ENCODE measurements around the gene BTK.

The BTK gene

GRCh38 chrX:101399825-101400224, 13.8 kb upstream of the BTK start:
- no peak overlapping the region for H3K4me3 ChIP-seq (ENCODE audit: low read depth, low read length)
- no peak for DNase-seq (ENCODE audit: low read depth)
- TF ChIP-seq MYC (IDR thresholded peaks at IDR 0.05; ENCODE audit: low read depth, low read length) (no peak), POLR2A (IDR thresholded peaks at IDR 0.05; ENCODE audit: extremely low read depth, insufficient read length) (no peak), CTCF (IDR thresholded peaks at IDR 0.05; ENCODE audit: low read depth, low read length) (no peak)

- no peak for DNase-seq (ENCODE audit: low read depth)
- H3K4me3 ChIP-seq (ENCODE audit: low read depth, low read length): no peak overlapping the region
- TF ChIP-seq MYC (IDR thresholded peaks at IDR 0.05; ENCODE audit: low read depth, low read length) (no peak), POLR2A (IDR thresholded peaks at IDR 0.05; ENCODE audit: extremely low read depth, insufficient read length) (no peak), CTCF (IDR thresholded peaks at IDR 0.05; ENCODE audit: low read depth, low read length) (no peak), MAX (IDR thresholded peaks at IDR 0.05; ENCODE audit: low read depth, low read length) (no peak)
Observed at GRCh38 chrX:101398694-101399093, 12.7 kb upstream of the BTK start.

- no peak for DNase-seq (ENCODE audit: low read depth)
- H3K4me3 ChIP-seq (ENCODE audit: low read depth, low read length): no peak overlapping the region
Observed at GRCh38 chrX:101397779-101398178, 11.8 kb upstream of the BTK start.

GRCh38 chrX:101395789-101396188, 9.8 kb upstream of the BTK start:
- peak; percentile 71 for DNase-seq (ENCODE audit: low read depth)
- no peak overlapping the region for H3K4me3 ChIP-seq (ENCODE audit: low read depth, low read length)
- TF ChIP-seq CTCF (IDR thresholded peaks at IDR 0.05; ENCODE audit: low read depth, low read length) (no peak), MAX (IDR thresholded peaks at IDR 0.05; ENCODE audit: low read depth, low read length) (no peak), MYC (IDR thresholded peaks at IDR 0.05; ENCODE audit: low read depth, low read length) (no peak), POLR2A (IDR thresholded peaks at IDR 0.05; ENCODE audit: extremely low read depth, insufficient read length) (no peak)

More at GRCh38 chrX:101397779-101398178, 11.8 kb upstream of the BTK start:
- TF ChIP-seq MAX (IDR thresholded peaks at IDR 0.05; ENCODE audit: low read depth, low read length) (no peak), MYC (IDR thresholded peaks at IDR 0.05; ENCODE audit: low read depth, low read length) (no peak)

- no peak overlapping the region for H3K4me3 ChIP-seq (ENCODE audit: low read depth, low read length)
- no peak for DNase-seq (ENCODE audit: low read depth)
Observed at GRCh38 chrX:101394372-101394771, 8.4 kb upstream of the BTK start.

More at GRCh38 chrX:101394372-101394771, 8.4 kb upstream of the BTK start:
- no peak for TF ChIP-seq POLR2A (IDR thresholded peaks at IDR 0.05; ENCODE audit: extremely low read depth, insufficient read length)
- TF ChIP-seq MAX (IDR thresholded peaks at IDR 0.05; ENCODE audit: low read depth, low read length): no peak
- TF ChIP-seq CTCF (IDR thresholded peaks at IDR 0.05; ENCODE audit: low read depth, low read length): no peak
- no peak for TF ChIP-seq MYC (IDR thresholded peaks at IDR 0.05; ENCODE audit: low read depth, low read length)
